Body of pancreas (tissue), 4 donors: Measurements from ENCODE around the gene ANKRD11.

ENCODE experiments used
- POLR2A ChIP-seq, 3 donors: fragments of 450-650 bp; IDR thresholded peaks; one replicate each; pipeline ENCODE4 v1.6.1; 2016; ENCODE audit warnings: antibody characterized with exemption in 3 of 3, mild to moderate bottlenecking in 2 of 3
- TF ChIP-seq, protein P1 (sequence below), 7 experiments: fragments of 450-650 bp in 4 of 7; fragments of 200-600 bp in 3 of 7; sonication (generic) in 3 of 7; IDR thresholded peaks; one replicate each; pipeline ENCODE4 v1.5.1; 2016 to 2019; ENCODE audit warnings: antibody characterized with exemption in 7 of 7

DNA sequence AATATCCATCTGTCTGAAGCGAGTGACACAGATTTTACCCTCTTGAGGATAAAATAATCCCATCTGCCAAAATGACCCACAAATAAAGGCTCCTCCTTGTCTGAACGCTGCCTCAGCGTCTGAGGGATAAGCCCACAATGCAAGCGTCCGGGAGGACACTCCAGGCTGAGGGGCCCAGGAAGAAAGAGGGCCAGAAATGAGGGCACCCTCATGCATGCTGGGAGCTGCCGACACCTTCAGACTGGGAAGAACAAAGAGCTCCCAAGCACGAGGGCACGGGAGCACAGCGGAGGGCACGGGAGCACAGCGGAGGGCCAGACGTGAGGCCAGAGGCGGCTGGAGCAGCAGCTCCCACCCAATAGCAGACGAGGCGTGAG, 145.9 kb downstream of the ANKRD11 start:
- TF ChIP-seq, protein P1, sequence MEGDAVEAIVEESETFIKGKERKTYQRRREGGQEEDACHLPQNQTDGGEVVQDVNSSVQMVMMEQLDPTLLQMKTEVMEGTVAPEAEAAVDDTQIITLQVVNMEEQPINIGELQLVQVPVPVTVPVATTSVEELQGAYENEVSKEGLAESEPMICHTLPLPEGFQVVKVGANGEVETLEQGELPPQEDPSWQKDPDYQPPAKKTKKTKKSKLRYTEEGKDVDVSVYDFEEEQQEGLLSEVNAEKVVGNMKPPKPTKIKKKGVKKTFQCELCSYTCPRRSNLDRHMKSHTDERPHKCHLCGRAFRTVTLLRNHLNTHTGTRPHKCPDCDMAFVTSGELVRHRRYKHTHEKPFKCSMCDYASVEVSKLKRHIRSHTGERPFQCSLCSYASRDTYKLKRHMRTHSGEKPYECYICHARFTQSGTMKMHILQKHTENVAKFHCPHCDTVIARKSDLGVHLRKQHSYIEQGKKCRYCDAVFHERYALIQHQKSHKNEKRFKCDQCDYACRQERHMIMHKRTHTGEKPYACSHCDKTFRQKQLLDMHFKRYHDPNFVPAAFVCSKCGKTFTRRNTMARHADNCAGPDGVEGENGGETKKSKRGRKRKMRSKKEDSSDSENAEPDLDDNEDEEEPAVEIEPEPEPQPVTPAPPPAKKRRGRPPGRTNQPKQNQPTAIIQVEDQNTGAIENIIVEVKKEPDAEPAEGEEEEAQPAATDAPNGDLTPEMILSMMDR (IDR thresholded peaks at IDR 0.05) = no peak
- TF ChIP-seq POLR2A (IDR thresholded peaks at IDR 0.05) = no peak
